Lung (tissue), 12 donors: Measurements from ENCODE around the gene FER. TPM values are rescaled to one million over a fixed set of nuclear protein-coding genes. Genes with fewer than 3 reads are reported as not detected.

Source experiments
- ATAC-seq: fragments of 200-7000 bp; cut with Tn5 transposase; one replicate; pipeline ENCODE4 v1.9.1; 2020; ENCODE audit warnings: moderate number of reproducible peaks; ENCODE audit not compliant: insufficient read depth, low FRiP score
- DNase-seq, 3 donors: peaks; one replicate each; pipeline ENCODE4 v3.0.0-alpha.2; 2013 to 2017
- H3K27ac ChIP-seq, 2 donors: one replicate each; pipeline ENCODE4 v1.5.1; 2013; ENCODE audit warnings: mild to moderate bottlenecking in 2 of 2, moderate library complexity in 2 of 2, control low read depth in 1 of 2, inconsistent platforms in 1 of 2, low read depth in 1 of 2, low read length in 1 of 2
- H3K27me3 ChIP-seq, 3 donors: one replicate each; pipeline ENCODE4 v1.5.1; 2013; ENCODE audit warnings: low read length in 2 of 3; ENCODE audit not compliant: control insufficient read depth in 3 of 3, insufficient read depth in 3 of 3
- H3K36me3 ChIP-seq, 4 donors: one replicate each; pipeline ENCODE4 v1.5.1; 2013; ENCODE audit warnings: low read length in 4 of 4, mild to moderate bottlenecking in 1 of 4, moderate library complexity in 1 of 4; ENCODE audit not compliant: control insufficient read depth in 4 of 4, insufficient read depth in 4 of 4
- H3K4me1 ChIP-seq, 5 donors: one replicate each; pipeline ENCODE4 v1.5.1; 2013; ENCODE audit warnings: low read length in 5 of 5, mild to moderate bottlenecking in 2 of 5, moderate library complexity in 1 of 5; ENCODE audit not compliant: control insufficient read depth in 5 of 5, insufficient read depth in 5 of 5
- H3K4me3 ChIP-seq: one replicate; pipeline ENCODE4 v1.5.1; 2013; ENCODE audit warnings: mild to moderate bottlenecking, control low read depth, moderate library complexity
- H3K9ac ChIP-seq, 2 donors: one replicate each; pipeline ENCODE4 v1.5.1; 2013; ENCODE audit warnings: low read length in 2 of 2, control low read depth in 1 of 2; ENCODE audit not compliant: insufficient read depth in 1 of 2
- H3K9me3 ChIP-seq, 4 donors: one replicate each; pipeline ENCODE4 v1.5.1; 2013; ENCODE audit warnings: low read length in 3 of 4, mild to moderate bottlenecking in 1 of 4, moderate library complexity in 1 of 4; ENCODE audit not compliant: control insufficient read depth in 4 of 4, insufficient read depth in 3 of 4
- CTCF ChIP-seq: IDR thresholded peaks from 2 replicates; pipeline ENCODE4 v1.5.1; 2012; ENCODE audit warnings: mild to moderate bottlenecking; ENCODE audit errors: control extremely low read depth, extremely low read depth
- WGBS, 2 donors: extraction: QIAGEN DNeasy Blood & Tissue Kit; methylation state at CpG; one replicate each; pipeline ENCODE4 v1.1.7; 2013; 5-methylcytosine and 5-hydroxymethylcytosine counted together
- polyA plus RNA-seq, 2 donors: library from polyadenylated mRNA; stranded (reverse); fragments of 200-250 nt; gene quantifications; one replicate each; pipeline ENCODE4 v1.2.1, GENCODE V29; 2013
- total RNA-seq, 2 donors: library from RNA; depleted of rRNA in 1 of 2; stranded (reverse); fragments of >200 nt in 1 of 2; gene quantifications; one replicate each; pipeline ENCODE4 v1.2.1, GENCODE V29; 2014 to 2021
- donor health status: control.
- donor health status: control.
- donor health status: Bipolar disorder and iron deficiency.
- donor health status: healthy.
- donor health status: DM: yes; HTN: yes; CAD: no.

The FER gene
- total and polyA plus RNA-seq, 4 donors: 2.6 to 88.6 (median 12.2) TPM

- Histone ChIP-seq H3K27me3 (no peaks in the 10 kb centered on the region), H3K36me3 (no peaks in the 10 kb centered on the region), H3K9me3 (no peaks in the 10 kb centered on the region), H3K27ac (no peak overlapping the region), H3K4me3 (no peak overlapping the region), H3K4me1 (peaks cover 0 to under 1% (median 0%) of the 10 kb centered on the region in 5 donors), H3K9ac (no peak overlapping the region)
- TF ChIP-seq CTCF: no peak
- 93 to 96% methylated on average over 4 of the region's 4 CpGs for WGBS, 2 donors
- no peak for DNase-seq
- ATAC-seq: no peak
These were observed 393.8 kb downstream of the FER start for GRCh38 chr5:109141222-109142200.

GRCh38 chr5:109143031-109143430, 395.3 kb downstream of the FER start:
- no peak for ATAC-seq
- Histone ChIP-seq H3K9me3 (no peaks in the 10 kb centered on the region), H3K27me3 (no peaks in the 10 kb centered on the region), H3K4me1 (peaks cover 0 to 2% (median 0%) of the 10 kb centered on the region in 5 donors), H3K4me3 (no peak overlapping the region), H3K9ac (no peak overlapping the region), H3K27ac (no peak overlapping the region), H3K36me3 (no peaks in the 10 kb centered on the region)
- no peak for TF ChIP-seq CTCF
- no peak for DNase-seq

- WGBS, 2 donors: 98 to 100% methylated on average over 1 of the region's 1 CpG
- ATAC-seq: no peak
These were observed 397.4 kb downstream of the FER start for GRCh38 chr5:109145139-109145538.

More at GRCh38 chr5:109145139-109145538, 397.4 kb downstream of the FER start:
- Histone ChIP-seq H3K4me1 (peaks cover 0 to 2% (median 0%) of the 10 kb centered on the region in 5 donors), H3K27ac (no peak overlapping the region), H3K4me3 (no peak overlapping the region), H3K36me3 (no peaks in the 10 kb centered on the region), H3K9me3 (no peaks in the 10 kb centered on the region), H3K9ac (no peak overlapping the region), H3K27me3 (no peaks in the 10 kb centered on the region)
- no peak for TF ChIP-seq CTCF
- DNase-seq: no peak
